Stimulated activated CD8-positive, alpha-beta memory T cell treated with anti-CD3 and anti-CD28 coated beads, Interleukin-4, amount 100 ng/mL, for 1 hour (primary cell): Measurements from ENCODE around the gene CD300LD.

Source experiments
- DNase-seq, 2 donors: peaks; one replicate each; pipeline ENCODE4 v3.0.0-alpha.2; 2020; ENCODE audit warnings: low read depth in 2 of 2, low spot score in 1 of 2

CD300LD gene

DNA sequence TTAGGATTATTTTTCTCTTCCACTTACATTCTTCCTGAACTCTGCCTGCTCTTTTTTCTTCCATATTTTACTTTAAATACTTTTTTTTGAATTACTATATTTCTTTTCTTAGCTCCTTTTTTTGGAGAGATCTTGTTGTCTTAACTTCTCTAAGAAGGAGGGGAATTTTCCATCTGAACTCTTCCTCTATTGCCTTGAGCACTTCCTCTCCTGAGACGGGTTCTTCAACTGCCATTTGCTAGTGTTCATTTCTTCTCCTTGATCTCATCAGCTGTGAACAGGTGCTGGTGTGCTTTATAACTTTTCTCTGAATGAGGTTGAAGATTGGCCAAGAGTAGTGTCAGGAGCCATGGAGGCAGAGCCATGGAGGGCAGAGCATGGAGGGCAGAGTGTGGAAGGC, 15.1 kb upstream of the CD300LD start:
- DNase-seq, result no peak

DNA sequence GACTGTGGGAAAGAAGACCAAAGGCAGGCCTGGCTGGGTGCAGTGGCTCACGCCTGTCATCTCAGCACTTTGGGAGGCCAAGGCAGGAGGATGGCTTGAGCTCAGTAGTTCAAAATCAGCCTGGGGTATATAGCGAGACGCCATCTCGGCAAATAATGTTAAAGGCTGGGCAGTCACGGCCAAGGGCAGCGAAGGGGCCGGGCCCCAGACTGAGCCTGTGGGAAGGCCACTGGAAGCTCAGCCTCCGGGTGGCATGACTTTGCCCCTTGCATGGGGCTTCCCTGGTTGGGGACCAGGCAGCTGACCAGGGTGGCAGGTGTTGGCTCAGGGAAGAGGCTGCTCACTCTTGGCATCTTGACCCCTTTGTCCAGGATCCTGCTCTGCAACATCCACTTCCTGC, 14.0 kb upstream of the CD300LD start:
- no peak for DNase-seq

GRCh38 chr17:74605361-74605760, 13.3 kb upstream of the CD300LD start:
- DNase-seq, result no peak

DNA sequence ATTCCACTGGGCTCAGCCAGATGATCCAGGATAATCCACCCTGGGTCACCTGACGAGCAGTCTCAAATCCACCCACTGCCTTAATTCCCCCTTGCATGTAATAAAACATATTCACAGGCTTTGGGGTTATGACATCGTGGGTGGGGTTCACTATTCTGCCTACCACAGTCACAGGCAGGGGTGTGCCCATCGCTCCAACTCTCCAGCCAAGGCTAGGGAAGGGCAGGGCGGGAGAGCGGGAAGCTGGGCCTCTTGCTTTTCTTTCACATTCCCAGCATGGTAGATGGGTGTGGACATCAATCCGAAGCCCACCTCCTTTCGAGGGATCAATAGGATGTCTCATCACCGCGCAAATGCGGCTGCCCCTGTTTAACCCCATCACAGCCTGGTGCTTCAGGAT, 12.7 kb upstream of the CD300LD start:
- no peak for DNase-seq

DNA sequence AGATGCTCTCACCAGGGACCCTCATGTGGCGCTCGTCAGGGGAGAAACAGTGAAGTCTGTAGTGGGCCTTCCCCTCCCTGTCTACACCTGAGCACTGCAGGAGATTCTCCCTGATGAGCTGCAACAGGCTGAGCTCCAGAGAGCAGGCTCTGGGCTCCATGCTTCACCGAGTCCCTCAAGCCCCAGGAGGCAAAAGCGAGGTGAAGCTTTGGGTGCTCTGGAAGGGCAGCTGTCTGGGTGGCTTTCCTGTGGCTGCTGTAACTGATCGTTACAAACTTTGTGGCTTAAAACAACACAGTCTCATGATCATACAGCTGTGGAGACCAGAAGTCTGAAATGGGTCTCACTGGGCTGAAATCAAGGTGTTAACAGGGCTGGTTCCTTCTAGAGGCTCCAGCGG, 12.1 kb upstream of the CD300LD start:
- DNase-seq, result no peak

DNA sequence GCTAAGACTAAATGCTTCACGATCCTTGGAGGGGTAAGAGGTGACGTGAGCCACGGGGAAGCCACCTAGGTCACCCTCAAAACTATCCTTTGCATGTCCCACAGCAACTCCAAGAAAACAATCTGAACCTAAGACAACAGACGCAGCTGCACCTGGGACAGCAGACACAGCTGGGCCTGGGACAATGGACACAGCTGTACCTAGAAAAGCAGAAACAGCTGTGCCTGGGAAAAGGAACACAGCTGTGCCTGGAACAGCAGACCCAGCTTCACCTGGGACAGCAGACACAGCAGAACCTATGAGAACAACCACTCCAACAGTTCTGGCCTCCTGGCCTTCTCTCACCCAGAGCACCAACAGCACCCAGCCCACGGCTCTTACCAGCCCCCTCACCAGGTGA, 11.7 kb upstream of the CD300LD start:
- DNase-seq, result no peak

- DNase-seq, result no peak
These were observed 11.1 kb upstream of the CD300LD start for GRCh38 chr17:74603037-74603635.

DNA sequence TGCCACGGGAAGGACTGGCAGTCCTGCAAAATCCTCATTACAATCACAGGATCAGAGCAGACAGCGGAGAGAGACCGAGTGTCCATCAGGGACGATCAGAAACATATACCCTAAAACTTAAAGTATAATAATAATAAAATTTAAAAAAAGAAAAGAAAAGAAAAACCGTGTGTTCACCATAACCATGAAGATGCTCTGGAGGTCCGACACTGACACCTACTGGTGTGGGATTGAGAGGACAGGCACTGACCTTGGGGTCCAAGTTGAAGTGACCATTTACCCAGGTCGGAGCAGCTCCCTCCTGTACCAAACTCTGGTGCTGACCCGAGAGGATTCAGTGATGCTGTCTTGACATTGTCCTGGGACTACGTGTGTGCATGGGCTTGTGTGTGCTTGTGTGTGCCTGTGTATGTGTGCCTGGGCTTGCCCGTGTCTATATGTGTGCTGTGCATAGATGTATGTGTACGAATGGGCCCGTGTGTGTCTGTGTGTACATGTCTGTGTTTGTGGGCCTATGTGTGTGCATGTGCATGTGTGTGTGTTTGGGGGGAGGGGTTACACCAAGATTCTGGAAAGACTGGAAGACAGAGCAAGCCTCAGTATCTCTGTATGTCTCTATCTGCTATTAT, 10.0 kb upstream of the CD300LD start:
- no peak for DNase-seq

DNA sequence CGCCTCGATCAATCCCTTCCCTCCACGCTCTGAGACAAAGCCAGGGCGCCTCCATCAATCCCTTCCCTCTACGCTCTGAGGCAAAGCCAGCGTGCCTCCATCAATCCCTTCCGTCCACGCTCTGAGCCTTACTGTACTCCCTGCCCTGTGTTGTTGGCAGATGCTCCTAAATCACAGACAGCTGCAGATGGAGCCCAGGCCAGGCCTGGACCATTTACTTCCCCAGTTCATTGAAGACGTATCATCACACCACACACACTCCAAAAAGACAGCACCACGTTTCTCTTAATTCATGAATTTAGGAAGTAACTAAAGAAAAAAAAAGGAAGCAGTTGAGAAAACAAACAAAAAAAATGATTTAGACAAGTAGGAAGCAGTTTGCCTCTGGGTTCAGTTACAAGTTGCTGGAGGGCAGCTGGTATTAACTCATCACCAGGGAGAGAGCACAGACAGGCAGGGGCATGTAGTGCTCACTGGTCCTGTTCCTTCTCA, 7.4 kb upstream of the CD300LD start:
- no peak for DNase-seq

DNA sequence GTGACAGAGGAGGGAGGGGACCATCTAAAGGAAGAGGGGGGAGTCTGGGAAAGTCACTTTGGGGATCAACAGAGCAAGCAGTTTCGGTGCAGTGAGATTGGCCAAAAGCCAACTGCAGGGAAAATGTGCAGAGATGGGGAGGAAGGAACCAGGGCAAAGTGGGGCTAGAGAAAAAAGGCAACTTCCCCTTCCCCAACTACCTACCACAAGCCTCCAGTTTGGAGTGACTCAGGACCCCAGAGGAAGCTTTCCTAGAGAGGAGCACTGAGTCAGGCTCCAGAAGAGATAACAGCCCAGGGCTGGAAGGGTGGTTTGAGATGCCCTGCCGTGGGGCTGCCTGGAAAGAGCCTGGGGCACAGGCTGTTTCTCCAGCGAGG, 6.9 kb upstream of the CD300LD start:
- no peak for DNase-seq

- DNase-seq, result no peak
These were observed 6.4 kb upstream of the CD300LD start for GRCh38 chr17:74598346-74599022.

DNA sequence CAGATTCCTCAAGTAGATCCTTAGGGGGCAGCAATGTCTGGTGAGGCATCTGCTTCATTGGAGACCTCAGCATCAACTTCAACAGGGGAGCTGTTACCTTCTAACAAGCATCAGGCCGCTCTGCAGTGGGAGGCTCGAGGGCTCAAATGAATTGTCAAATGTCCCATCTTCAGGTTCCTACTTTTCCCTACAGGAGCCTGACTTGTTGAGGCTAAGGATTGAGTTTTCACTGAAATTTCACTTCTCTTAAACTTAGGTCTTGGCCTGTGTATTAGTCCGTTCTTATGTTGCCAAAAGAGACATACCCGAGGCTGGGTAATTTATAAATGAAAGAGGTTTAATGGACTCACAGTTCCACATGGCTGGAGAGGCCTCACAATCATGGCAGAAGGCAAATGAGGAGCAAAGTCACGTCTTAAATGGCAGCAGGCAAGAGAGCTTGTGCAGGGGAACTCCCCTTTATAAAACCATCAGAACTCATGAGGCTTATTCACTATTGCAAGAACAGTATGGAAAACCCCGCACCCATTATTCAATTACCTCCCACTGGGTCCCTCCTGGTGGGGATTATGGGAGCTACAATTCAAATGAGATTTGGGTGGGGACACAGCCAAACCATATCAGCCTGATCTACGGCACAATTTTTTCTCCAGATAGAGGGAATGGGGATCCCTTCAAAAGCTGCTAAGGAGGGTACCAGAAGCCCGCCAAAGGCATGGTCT, 5.1 kb upstream of the CD300LD start:
- DNase-seq, result no peak

- DNase-seq, result no peak
These were observed 3.1 kb upstream of the CD300LD start for GRCh38 chr17:74595037-74595750.

DNA sequence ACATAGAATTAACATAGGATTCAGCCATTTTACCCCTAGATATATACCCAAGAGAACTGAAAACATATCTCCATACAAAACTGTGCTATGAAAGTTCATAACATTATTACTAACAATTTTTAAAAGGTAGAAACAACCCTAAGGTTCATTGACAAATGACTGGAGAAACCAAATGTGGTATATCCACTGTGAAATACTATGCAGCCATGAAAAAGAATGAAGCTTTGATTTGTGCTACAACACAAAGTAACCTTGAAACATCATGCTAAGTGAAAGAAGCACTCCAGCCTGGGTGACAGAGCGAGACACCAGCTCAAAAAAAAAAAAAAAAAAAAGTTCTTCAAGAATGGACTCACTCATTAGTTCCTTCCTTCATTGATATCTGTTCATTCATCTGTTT, 580 bp downstream of the CD300LD start:
- DNase-seq, result no peak

GRCh38 chr17:74585711-74586110, 6.4 kb downstream of the CD300LD start:
- no peak for DNase-seq

GRCh38 chr17:74584292-74585060, 7.6 kb downstream of the CD300LD start:
- no peak for DNase-seq

DNA sequence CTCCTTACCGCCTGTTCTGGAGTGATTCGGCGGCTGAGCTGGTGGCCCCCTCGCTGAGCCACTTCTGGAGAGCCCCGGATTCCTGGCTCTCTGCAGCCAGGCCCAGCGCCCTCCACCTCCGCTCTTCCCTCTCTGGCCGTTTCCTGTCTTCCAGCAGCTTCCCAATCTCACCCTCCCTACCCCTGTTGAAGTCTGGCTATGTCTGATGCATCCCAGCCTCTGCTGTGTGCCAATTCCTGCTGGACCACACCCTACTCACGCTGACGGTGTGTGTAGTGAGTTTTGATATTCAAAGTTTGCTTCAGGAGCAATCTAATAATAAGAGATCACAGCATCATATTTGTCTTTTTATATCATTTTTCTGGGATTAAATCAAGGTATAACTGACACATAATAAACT, 9.4 kb downstream of the CD300LD start:
- DNase-seq, result no peak

DNA sequence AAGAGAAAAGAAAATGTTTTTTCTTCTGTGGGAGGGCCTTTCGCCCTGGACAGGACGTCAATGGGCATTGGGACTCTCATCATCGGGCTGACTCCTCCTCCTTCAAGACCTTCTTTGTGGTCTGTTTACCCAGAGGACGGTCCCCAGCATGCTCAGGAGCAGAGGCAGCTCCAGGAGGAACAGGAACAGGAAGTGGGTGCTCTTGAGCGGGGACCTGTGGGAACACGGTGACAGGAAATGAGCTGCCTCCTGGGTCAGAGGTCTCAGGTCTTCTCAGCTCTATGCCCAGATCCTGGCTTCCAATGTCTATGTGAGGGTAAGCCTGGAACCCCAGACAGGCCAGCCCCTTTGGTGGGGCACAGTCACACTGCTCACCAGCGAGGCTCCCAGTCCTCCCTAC, 12.2 kb downstream of the CD300LD start:
- no peak for DNase-seq

GRCh38 chr17:74578979-74579378, 13.1 kb downstream of the CD300LD start:
- DNase-seq, result no peak

- no peak for DNase-seq
These were observed 17.5 kb downstream of the CD300LD start for GRCh38 chr17:74574489-74575142.
